GM12872 (cell line): ENCODE results near the gene YIPF2.

Source experiments
- CTCF ChIP-seq: IDR thresholded peaks from 3 replicates; pipeline ENCODE4 v1.5.1; 2011; ENCODE audit warnings: low read depth, mild to moderate bottlenecking, low read length, moderate library complexity; ENCODE audit not compliant: insufficient read depth

YIPF2 gene

GRCh38 chr19:10872546-10873107 is 55.8 kb downstream of the YIPF2 start:
- TF ChIP-seq CTCF = no peak
